Muscle layer of duodenum (tissue), 2 donors: Measurements from ENCODE around the gene TLE5.

Experiments
- H3K27ac ChIP-seq: one replicate; pipeline ENCODE4 v1.7.0; 2013; ENCODE audit warnings: mild to moderate bottlenecking, low read length
- H3K27me3 ChIP-seq: one replicate; pipeline ENCODE4 v1.7.0; 2013; ENCODE audit warnings: low read depth, mild to moderate bottlenecking, control low read depth, low read length
- H3K36me3 ChIP-seq, 2 donors: one replicate each; pipeline ENCODE4 v1.7.0; 2013; ENCODE audit warnings: low read length in 2 of 2, control low read depth in 1 of 2, mild to moderate bottlenecking in 1 of 2; ENCODE audit not compliant: insufficient read depth in 2 of 2, control insufficient read depth in 1 of 2
- H3K4me1 ChIP-seq, 2 donors: one replicate each; pipeline ENCODE4 v1.7.0; 2013; ENCODE audit warnings: low read length in 2 of 2, mild to moderate bottlenecking in 2 of 2, control low read depth in 1 of 2, moderate library complexity in 1 of 2; ENCODE audit not compliant: insufficient read depth in 2 of 2, control insufficient read depth in 1 of 2
- H3K4me3 ChIP-seq, 2 donors: one replicate each; pipeline ENCODE4 v1.7.0; 2013; ENCODE audit warnings: low read length in 2 of 2, low read depth in 1 of 2, mild to moderate bottlenecking in 1 of 2
- H3K9me3 ChIP-seq, 2 donors: one replicate each; pipeline ENCODE4 v1.7.0; 2013; ENCODE audit warnings: low read length in 2 of 2, control low read depth in 1 of 2, mild to moderate bottlenecking in 1 of 2; ENCODE audit not compliant: control insufficient read depth in 1 of 2
- donor health status: healthy.

TLE5 gene

DNA sequence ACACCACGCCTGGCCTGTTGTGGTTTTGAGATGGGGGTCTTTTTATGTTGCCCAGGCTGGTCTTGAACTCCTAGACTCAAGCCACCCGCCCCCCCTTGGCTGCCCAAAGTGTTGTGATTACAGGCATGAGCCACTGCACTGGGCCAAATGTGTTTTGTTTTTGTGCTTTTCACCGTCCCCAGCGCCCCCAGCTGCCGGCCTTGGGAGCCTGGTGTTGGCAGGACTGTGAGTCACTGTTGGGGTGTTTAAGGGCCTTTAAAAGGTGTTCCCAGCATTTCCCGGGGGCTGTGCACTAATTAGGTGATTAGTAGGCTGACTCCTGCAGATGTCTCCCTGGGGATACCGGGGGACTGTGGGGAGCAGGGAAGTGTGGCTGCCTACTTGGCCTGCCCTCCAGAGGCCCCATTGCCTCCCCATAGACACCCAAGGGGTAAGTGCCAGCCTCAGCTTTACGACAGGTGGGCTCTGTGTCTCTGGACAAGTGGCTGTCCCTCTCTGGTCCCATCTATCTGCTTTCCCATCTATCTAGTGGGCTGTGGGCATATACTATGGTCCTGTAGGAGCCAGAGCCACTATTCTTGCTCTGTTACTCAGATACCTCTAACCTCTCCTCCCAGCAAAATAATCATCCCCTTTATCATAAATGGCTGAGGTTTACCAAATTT is 11.8 kb upstream of the TLE5 start:
- Histone ChIP-seq H3K4me1 (peaks cover 0 to 13% of the 10 kb centered on the region in 2 donors), H3K4me3 (no peak overlapping the region), H3K27me3 (no peaks in the 10 kb centered on the region), H3K27ac (no peak overlapping the region), H3K36me3 (no peaks in the 10 kb centered on the region), H3K9me3 (no peaks in the 10 kb centered on the region)

DNA sequence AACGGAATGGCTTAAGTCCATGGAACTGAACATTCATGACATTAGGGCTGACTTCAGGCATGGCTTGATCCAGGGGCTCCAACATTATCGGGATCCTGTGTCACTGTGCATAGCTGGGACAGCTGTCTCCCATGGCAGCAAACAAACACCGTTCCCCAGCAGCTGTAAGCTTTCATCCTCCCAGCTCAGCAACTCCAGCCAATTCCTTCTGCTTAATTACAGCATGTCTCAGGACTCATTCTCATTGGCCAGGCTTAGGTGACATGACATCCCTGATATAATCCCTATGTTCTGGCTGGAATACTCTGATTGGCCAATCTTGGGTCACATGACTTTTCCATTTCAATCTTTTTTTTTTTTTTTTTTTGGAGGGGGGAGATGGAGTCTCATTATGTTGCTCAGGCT is 10.9 kb upstream of the TLE5 start:
- no peak overlapping the region for H3K27ac ChIP-seq
- no peaks in the 10 kb centered on the region for H3K27me3 ChIP-seq
- no peaks in the 10 kb centered on the region for H3K36me3 ChIP-seq
- H3K9me3 ChIP-seq = no peaks in the 10 kb centered on the region
- H3K4me3 ChIP-seq = no peak overlapping the region
- H3K4me1 ChIP-seq = peaks cover 0 to 13% of the 10 kb centered on the region in 2 donors

DNA sequence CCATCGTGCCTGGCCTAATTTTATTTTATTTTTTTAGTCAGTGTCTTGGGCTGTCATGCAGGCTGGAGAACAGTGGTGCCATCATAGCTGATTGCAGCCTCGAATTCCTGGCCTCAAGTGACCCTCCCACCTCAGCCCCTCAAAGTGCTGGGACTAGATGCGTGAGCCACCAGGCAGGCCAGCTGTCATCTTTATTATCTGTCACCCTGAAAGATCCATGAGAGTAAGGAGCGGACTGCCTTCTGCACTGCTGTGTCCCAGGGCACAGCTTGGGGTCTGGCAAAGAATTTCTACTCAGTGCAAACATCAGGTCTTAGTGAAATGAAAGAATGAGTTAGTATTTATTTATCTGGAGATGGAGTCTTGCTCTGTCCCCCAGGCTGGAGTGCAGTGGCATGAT is 9.5 kb upstream of the TLE5 start:
- no peak overlapping the region for H3K27ac ChIP-seq
- H3K27me3 ChIP-seq = no peaks in the 10 kb centered on the region
- H3K36me3 ChIP-seq = no peaks in the 10 kb centered on the region
- peaks cover 0 to 17% of the 10 kb centered on the region in 2 donors for H3K4me1 ChIP-seq
- H3K9me3 ChIP-seq = no peaks in the 10 kb centered on the region
- no peak overlapping the region for H3K4me3 ChIP-seq

DNA sequence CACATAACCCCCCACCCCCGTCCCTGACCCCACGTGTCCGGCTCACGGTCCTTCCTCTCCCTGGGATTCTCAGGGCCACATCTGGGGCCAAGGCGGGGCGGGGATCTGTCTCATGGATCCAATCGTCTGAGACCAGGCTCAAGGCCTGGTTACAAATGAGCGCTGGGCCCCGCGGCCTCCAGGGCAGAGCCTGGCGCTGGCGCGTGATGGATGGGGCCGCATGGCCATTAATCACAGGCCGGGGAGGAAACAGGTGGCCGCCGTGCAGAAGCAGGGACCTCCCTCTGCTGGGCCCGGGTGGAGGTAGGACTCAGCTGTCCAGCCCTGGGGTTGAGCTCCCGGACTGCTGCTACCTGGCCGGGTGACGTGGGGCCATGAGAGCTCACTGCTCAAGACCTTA is 5.8 kb upstream of the TLE5 start:
- Histone ChIP-seq H3K4me3 (no peak overlapping the region), H3K27ac (no peak overlapping the region), H3K4me1 (peaks cover 0 to 8% of the 10 kb centered on the region in 2 donors), H3K27me3 (no peaks in the 10 kb centered on the region), H3K36me3 (no peaks in the 10 kb centered on the region), H3K9me3 (no peaks in the 10 kb centered on the region)

DNA sequence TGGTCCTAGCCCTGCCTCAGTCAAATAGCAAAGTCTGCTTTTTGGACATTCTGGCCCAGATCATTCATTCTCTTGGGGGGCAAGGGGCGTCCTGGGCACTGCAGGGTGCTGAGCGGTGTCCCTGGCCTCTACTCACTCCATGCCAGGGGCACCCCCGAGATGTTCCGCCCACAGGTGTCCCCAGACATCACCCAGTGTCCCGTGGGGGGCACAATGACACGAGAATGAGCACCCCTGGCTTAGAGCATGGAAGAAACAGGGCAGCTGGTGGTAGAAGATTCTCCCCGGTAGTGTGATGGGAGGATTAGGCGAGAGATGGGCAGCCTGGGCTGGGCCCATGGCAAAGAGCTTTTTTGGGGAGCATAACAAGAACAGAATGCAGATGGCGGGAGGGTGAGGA is 5.3 kb upstream of the TLE5 start:
- no peak overlapping the region for H3K4me3 ChIP-seq
- no peak overlapping the region for H3K27ac ChIP-seq
- H3K9me3 ChIP-seq = no peaks in the 10 kb centered on the region
- H3K27me3 ChIP-seq = no peaks in the 10 kb centered on the region
- H3K36me3 ChIP-seq = no peaks in the 10 kb centered on the region
- peaks cover 0 to 13% of the 10 kb centered on the region in 2 donors for H3K4me1 ChIP-seq

DNA sequence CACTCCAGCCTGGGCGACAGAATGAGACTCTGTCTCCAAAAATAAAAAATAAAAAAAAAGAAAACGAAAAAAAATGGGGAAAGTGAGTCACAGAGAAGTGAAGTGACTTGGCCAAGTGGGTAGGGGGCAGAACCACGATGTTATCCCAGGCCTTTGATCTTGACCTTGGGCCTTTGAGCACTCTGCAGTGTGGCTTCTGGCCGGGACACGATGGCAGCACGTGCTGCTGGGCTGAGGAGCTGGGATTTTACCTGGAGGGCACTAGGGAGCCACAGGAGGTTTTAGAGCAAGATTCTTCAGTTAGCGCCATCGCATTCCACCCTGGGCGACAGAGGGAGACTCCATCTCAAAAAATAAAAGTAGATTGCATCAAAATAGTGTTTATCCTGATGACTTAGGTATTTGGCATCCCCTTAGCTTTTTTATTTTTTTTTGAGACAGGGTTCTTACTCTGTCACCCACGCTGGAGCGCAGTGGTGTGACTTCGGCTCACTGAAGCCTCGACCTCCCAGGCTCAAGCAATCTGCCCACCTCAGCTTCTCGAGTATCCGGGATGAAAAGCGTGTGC is 4.3 kb upstream of the TLE5 start:
- Histone ChIP-seq H3K4me3 (no peak overlapping the region), H3K9me3 (no peaks in the 10 kb centered on the region), H3K4me1 (peaks cover 0 to 14% of the 10 kb centered on the region in 2 donors), H3K27me3 (no peaks in the 10 kb centered on the region), H3K27ac (no peak overlapping the region), H3K36me3 (no peaks in the 10 kb centered on the region)

DNA sequence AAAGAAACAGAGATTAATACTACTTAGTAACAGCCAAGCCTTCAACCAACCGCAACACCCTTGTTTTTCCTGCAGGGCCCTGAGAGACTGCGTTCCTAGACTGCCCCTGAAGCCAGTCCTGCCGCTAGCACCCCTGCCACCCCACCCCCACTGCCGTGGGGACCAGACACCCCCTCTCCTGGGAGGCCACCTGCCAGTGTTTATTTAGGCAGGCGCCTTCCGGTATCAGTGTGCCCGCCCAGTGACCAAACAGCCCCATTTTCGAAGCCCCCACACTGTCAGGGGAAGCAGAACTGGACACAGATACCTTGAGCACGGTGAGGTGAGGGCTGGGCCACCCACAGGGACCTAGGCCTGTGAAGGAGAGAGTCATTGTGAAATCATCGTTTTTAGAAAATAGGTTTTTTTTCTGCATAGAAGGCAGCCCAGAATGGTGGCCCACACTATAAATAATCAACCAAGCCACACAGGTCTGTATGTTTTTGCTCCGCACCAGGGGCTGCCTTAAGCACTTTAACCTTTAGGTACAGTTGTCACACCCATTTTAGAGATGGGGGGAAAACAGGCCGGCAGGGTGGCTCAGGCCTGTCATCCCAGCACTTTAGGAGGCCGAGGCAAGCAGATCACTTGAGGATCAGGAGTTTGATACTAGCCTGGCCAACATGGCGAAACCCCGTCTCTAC is 3.5 kb upstream of the TLE5 start:
- no peaks in the 10 kb centered on the region for H3K9me3 ChIP-seq
- no peak overlapping the region for H3K4me3 ChIP-seq
- H3K36me3 ChIP-seq = no peaks in the 10 kb centered on the region
- H3K4me1 ChIP-seq = peaks cover 0 to 17% of the 10 kb centered on the region in 2 donors
- no peak overlapping the region for H3K27ac ChIP-seq
- H3K27me3 ChIP-seq = no peaks in the 10 kb centered on the region

DNA sequence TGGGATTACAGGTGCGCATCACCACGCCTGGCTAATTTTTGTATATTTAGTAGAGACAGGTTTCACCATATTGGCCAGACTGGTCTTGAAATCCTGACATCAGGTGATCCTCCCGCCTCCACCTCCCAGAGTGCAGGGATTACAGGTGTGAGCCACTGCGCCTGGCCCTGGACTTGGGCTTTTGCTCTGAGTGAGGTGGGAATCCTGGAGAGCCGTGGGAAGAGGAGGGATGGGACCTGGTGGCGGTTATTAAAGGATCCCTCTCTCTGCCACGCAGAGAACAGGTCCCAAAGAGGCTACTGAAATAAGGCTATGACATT is 1.7 kb upstream of the TLE5 start:
- H3K9me3 ChIP-seq = no peaks in the 10 kb centered on the region
- H3K4me1 ChIP-seq = peaks cover 0 to 33% of the 10 kb centered on the region in 2 donors
- H3K36me3 ChIP-seq = peaks cover 8% of the 10 kb centered on the region in 2 donors
- no peak overlapping the region for H3K27ac ChIP-seq
- H3K27me3 ChIP-seq = no peaks in the 10 kb centered on the region
- no peak overlapping the region for H3K4me3 ChIP-seq

DNA sequence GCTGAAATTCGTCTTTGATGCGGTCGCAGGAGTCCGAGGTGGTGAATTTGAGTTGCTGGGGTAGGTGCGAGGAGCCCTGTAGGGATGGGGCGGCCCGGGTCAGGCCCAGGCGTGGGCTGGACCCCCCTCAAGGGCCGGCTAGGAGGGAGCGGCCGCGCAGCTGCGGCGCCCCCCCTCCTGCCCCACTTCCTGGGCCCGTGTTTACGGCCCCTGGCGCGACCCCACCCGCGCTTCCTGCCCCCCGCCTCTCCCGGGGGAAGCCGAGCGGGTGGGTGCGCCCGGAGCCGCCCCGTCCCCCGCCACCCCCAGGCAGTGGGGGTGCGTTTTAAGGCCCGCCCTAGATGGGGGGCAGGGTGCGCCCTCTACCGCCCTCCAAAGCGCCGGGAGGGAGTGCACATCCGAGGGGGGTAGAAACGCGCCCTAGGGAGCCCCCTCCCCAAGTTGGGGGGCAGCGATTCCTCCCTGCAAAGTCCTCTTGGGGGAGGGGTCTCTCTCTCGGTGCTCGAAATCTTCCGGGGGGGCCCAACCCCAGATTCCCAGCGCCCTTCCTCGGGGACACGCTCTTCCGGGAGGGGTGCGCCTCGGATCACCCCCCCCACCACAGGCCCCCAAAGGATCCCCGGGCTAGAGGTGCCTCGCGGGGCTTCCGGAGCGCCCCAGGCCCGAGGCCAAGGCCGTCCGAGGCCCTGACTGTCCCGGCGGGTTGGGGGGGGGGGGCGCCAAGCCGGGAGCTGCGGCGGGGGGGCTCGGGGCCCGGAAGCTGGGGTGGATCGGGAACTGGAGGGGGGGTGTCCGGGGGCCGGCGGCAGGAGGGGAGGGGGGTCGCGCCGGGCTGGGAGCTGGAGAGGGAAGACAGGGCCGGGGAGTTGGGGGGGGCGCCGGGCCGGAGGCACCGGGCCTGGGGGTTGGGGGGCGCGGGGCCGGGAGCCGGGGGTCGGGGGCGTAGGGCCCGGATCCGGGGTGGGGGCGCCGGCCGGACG is 823 bp downstream of the TLE5 start:
- Histone ChIP-seq H3K4me1 (peaks cover 0 to 54% of the 10 kb centered on the region in 2 donors), H3K36me3 (peaks cover 13 to 14% of the 10 kb centered on the region in 2 donors), H3K4me3 (peak overlapping the region; percentile 64 to 85), H3K27me3 (no peaks in the 10 kb centered on the region), H3K27ac (peak overlapping the region; percentile 69), H3K9me3 (no peaks in the 10 kb centered on the region)

DNA sequence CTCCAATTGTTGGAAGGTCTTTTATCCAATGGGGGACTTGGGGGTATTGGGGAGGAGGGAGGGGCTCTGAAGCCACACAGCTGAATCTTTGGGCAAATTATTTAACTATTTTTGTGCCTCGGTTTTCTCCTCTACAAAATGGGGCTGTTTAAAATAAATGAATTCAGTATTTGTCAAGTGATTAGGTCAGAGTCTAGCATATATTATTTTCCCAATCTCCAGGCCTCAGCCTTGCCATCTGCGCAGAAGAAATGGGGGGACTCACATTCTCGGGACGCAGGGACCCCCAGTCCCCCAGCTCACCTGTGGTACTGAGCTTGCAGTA is 1.5 kb downstream of the TLE5 start:
- Histone ChIP-seq H3K27ac (peak overlapping the region; percentile 69), H3K36me3 (peaks cover 13 to 16% of the 10 kb centered on the region in 2 donors), H3K27me3 (no peaks in the 10 kb centered on the region), H3K4me1 (peaks cover 0 to 61% of the 10 kb centered on the region in 2 donors), H3K9me3 (no peaks in the 10 kb centered on the region), H3K4me3 (peak overlapping the region; percentile 64 to 85)

DNA sequence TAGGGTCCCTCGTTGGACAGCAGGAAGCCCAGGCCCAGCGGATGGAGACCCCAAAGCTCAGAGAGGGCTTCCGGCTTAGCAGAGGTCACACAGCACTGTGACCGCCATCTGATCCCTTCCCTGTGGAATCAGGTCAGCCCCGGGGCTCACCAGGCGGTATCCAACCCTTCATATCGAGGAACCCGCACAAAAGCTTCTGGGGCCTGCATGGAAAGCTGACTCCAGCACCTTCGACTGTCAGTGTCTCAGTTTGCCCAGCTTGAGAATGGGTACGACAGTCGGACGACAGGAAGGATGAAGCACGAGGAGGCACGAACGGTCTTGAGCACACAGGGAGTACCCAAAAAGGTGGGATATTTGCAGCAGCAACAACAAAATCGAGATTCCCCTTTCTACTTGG is 2.6 kb downstream of the TLE5 start:
- no peak overlapping the region for H3K27ac ChIP-seq
- peaks cover 21 to 28% of the 10 kb centered on the region in 2 donors for H3K36me3 ChIP-seq
- no peaks in the 10 kb centered on the region for H3K27me3 ChIP-seq
- H3K4me1 ChIP-seq = peaks cover 0 to 68% of the 10 kb centered on the region in 2 donors
- no peak overlapping the region for H3K4me3 ChIP-seq
- no peaks in the 10 kb centered on the region for H3K9me3 ChIP-seq
